Measurements from ENCODE around the gene DOP1A. TPM values are rescaled to one million over a fixed set of nuclear protein-coding genes. Genes with fewer than 3 reads are reported as not detected.

The DOP1A gene, protein sequence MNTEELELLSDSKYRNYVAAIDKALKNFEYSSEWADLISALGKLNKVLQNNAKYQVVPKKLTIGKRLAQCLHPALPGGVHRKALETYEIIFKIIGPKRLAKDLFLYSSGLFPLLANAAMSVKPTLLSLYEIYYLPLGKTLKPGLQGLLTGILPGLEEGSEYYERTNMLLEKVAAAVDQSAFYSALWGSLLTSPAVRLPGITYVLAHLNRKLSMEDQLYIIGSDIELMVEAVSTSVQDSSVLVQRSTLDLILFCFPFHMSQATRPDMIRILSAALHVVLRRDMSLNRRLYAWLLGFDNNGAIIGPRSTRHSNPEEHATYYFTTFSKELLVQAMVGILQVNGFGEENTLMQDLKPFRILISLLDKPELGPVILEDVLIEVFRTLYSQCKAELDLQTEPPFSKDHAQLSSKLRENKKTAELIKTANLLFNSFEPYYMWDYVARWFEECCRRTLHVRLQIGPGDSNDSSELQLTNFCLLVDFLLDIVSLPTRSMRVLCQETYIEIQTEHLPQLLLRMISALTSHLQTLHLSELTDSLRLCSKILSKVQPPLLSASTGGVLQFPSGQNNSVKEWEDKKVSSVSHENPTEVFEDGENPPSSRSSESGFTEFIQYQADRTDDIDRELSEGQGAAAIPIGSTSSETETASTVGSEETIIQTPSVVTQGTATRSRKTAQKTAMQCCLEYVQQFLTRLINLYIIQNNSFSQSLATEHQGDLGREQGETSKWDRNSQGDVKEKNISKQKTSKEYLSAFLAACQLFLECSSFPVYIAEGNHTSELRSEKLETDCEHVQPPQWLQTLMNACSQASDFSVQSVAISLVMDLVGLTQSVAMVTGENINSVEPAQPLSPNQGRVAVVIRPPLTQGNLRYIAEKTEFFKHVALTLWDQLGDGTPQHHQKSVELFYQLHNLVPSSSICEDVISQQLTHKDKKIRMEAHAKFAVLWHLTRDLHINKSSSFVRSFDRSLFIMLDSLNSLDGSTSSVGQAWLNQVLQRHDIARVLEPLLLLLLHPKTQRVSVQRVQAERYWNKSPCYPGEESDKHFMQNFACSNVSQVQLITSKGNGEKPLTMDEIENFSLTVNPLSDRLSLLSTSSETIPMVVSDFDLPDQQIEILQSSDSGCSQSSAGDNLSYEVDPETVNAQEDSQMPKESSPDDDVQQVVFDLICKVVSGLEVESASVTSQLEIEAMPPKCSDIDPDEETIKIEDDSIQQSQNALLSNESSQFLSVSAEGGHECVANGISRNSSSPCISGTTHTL (N-terminal part only)
- total RNA-seq (10 to 100 TPM; 68.7 to 72.7 TPM), polyA plus RNA-seq (ENCODE audit: insufficient read depth, low read depth, low replicate concordance) (31.4 TPM)
- long read RNA-seq, donor 1, partial matches to known transcripts, result 8 of 18 reads
- long read RNA-seq, donor 1, other reads (novel, unspliced or antisense), result 10 of 18 reads
- long read RNA-seq, donor 2, result 0 reads

DNA sequence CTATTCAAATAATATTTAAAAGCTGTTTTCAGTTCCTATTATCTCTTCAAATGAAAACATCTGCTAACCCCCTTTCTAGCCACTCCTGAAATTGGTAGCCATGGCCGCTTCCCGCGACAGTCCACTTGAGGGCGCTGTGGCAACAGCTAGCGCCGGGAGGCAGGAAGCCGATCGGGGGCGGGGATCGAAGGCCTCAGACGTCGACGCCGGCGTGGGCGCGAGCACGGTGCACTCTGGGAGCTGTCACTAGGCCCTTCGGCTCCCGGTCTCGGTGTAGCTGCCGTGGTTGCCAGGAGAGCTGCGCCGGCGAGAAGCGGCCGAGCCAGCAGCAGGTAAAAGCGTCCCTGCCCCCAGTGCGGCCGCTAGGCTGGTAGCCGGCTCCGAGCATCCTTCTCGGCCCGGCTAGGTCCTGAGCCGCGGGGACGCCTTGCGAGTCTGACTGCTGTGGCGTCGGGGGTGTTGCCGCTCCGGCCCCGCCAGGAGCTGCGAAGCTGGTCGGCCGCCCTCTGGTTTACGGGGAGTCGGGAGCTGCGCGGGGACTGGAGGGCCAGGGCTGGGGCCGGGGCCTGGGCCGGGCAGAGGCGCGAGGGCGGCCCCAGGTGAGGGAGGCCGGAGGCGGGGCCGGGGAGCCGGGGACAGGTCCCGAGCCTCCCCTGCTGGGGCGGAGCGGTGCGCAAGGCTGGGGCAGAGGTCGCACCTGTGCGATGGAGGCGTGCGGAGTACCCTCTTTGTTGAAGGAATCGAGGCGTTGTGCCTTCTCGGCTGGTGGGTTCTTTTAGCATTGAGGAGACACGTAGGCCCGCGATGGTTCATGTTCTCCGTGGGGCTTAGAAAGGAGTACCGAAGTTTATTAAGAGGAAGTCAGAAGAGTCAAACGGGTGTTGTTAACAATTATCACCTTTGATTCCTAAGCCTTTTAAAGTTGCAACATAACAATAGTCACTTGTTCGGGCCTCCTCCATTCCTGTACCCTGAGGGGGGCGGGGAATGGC is at the start of gene DOP1A:
TSS of gene DOP1A (plus strand) at position 224 of the 992 bp plus-strand sequence. CDS start 29,307 bp downstream, outside the sequence.
- TF ChIP-seq CTCF (IDR thresholded peaks at IDR 0.05) (peak; percentile 96 to 98 (median 97)), POLR2A (IDR thresholded peaks at IDR 0.05) (no peak)
- Histone ChIP-seq H3K4me3 (peak within 1 kb of the TSS; percentile 84 to 99), H3K36me3 (ENCODE audit: low read depth, missing control alignments) (no peaks in the 10 kb centered on the region), H3K9me3 (no peaks in the 10 kb centered on the region), H3K27ac (peak within 1 kb of the TSS; percentile 90 to 92), H3K27me3 (no peaks in the 10 kb centered on the region), H3K4me1 (peaks cover 9% of the 10 kb centered on the region)
- peak; percentile 98 for DNase-seq
- intact Hi-C loops (cut with DNase I; ENCODE audit: low total_unique reads), result loop anchor here (10.0 kb wide), 1 partner anchor 127 kb away; the partner anchor contains the start of genes PGM3 and RWDD2A
- 0% methylated on average over 30 to 77 of the region's 78 CpGs for WGBS, 2 donors

- WGBS, 2 donors, result 94 to 95% methylated on average over 4 of the region's 4 CpGs
- no peaks in the 10 kb centered on the region for H3K36me3 ChIP-seq (ENCODE audit: low read depth, missing control alignments)
- TF ChIP-seq POLR2A (IDR thresholded peaks at IDR 0.05) (no peak), CTCF (IDR thresholded peaks at IDR 0.05) (no peak)
Observed at GRCh38 chr6:83019741-83020140, 47.7 kb upstream of the DOP1A start.

DNA sequence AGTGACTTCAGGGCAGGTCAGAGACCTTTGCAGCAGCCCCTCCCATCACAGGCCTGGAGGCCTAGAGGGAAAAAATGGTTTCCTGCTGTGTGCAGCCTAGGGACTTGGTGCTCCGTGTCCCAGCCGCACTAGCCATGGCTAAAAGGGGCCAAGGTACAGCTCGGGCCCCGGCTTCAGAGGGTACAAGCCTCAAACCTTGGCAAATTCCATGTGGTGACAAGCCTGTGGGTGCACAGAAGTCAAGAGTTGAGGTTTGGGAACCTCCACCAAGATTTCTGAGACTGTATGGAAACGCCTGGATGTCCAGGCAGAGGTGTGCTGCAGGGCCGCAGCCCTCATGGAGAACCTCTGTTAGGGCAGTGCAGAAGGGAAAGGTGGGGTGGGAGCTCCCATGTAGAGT is 35.8 kb upstream of the DOP1A start:
- no peak for TF ChIP-seq POLR2A (IDR thresholded peaks at IDR 0.05)
- TF ChIP-seq CTCF (IDR thresholded peaks at IDR 0.05), result no peak
- Histone ChIP-seq H3K36me3 (ENCODE audit: low read depth, missing control alignments) (no peaks in the 10 kb centered on the region), H3K4me3 (no peak overlapping the region), H3K9me3 (no peaks in the 10 kb centered on the region), H3K4me1 (no peaks in the 10 kb centered on the region), H3K27me3 (no peaks in the 10 kb centered on the region), H3K27ac (no peak overlapping the region)
- DNase-seq, result no peak
- WGBS, 2 donors, result 96 to 99% methylated on average over 6 of the region's 6 CpGs
- intact Hi-C loops (cut with DNase I; ENCODE audit: low total_unique reads), result no loop called here

More at GRCh38 chr6:83019741-83020140, 47.7 kb upstream of the DOP1A start:
- Histone ChIP-seq H3K27ac (no peak overlapping the region), H3K4me1 (no peaks in the 10 kb centered on the region), H3K9me3 (no peaks in the 10 kb centered on the region), H3K27me3 (no peaks in the 10 kb centered on the region), H3K4me3 (no peak overlapping the region)
- DNase-seq, result no peak
- intact Hi-C loops (cut with DNase I; ENCODE audit: low total_unique reads), result no loop called here

All from testis (tissue), 5 donors.